ENCODE data around the gene PTPRM. TPM values are rescaled to one million over a fixed set of nuclear protein-coding genes. Genes with fewer than 3 reads are reported as not detected.

The PTPRM gene
- polyA plus RNA-seq, 6 donors from 2014 or later = not detected

- Mint-ChIP-seq H3K4me3 (no peak overlapping the region), H3K36me3 (no peaks in the 10 kb centered on the region), H3K27ac (no peak overlapping the region), H3K27me3 (peaks cover 9 to 18% (median 10%) of the 10 kb centered on the region in 3 donors), H3K9me3 (peaks cover 0 to 2% (median 0%) of the 10 kb centered on the region in 7 donors), H3K4me1 (no peaks in the 10 kb centered on the region)
- no peak for DNase-seq
- ATAC-seq (ENCODE audit: low read depth in 2 of 2) = no peak
Observed at GRCh38 chr18:7576077-7576476, 9.0 kb downstream of the PTPRM start.

- Mint-ChIP-seq H3K27me3 (peaks cover 7 to 13% (median 9%) of the 10 kb centered on the region in 3 donors), H3K27ac (no peak overlapping the region), H3K9me3 (peaks cover 0 to 2% (median 0%) of the 10 kb centered on the region in 7 donors), H3K4me3 (no peak overlapping the region), H3K36me3 (no peaks in the 10 kb centered on the region), H3K4me1 (no peaks in the 10 kb centered on the region)
- no peak for ATAC-seq (ENCODE audit: low read depth in 2 of 2)
- no peak for DNase-seq
Observed at GRCh38 chr18:7576685-7577084, 9.6 kb downstream of the PTPRM start.

- DNase-seq (no peak), ATAC-seq (ENCODE audit: low read depth in 2 of 2) (no peak)
- no peaks in the 10 kb centered on the region for H3K4me1 Mint-ChIP-seq
- peaks cover 8 to 13% (median 12%) of the 10 kb centered on the region in 3 donors for H3K27me3 Mint-ChIP-seq
- H3K9me3 Mint-ChIP-seq = peaks cover 0 to 2% (median 0%) of the 10 kb centered on the region in 7 donors
- H3K36me3 Mint-ChIP-seq = no peaks in the 10 kb centered on the region
- no peak overlapping the region for H3K4me3 Mint-ChIP-seq
- H3K27ac Mint-ChIP-seq = no peak overlapping the region
Observed at GRCh38 chr18:7577706-7578105, 10.6 kb downstream of the PTPRM start.

- ATAC-seq (ENCODE audit: low read depth in 2 of 2) (no peak), DNase-seq (no peak)
- no peak overlapping the region for H3K27ac Mint-ChIP-seq
- no peaks in the 10 kb centered on the region for H3K4me1 Mint-ChIP-seq
- H3K4me3 Mint-ChIP-seq = no peak overlapping the region
- H3K36me3 Mint-ChIP-seq = no peaks in the 10 kb centered on the region
- H3K9me3 Mint-ChIP-seq = peaks cover 0 to 2% (median 0%) of the 10 kb centered on the region in 7 donors
- H3K27me3 Mint-ChIP-seq = peaks cover 0 to 9% (median 6%) of the 10 kb centered on the region in 3 donors
Observed at GRCh38 chr18:7579176-7579917, 12.2 kb downstream of the PTPRM start.

GRCh38 chr18:7579918-7580542 lies 12.9 kb downstream of the PTPRM start:
- H3K36me3 Mint-ChIP-seq = no peaks in the 10 kb centered on the region
- H3K9me3 Mint-ChIP-seq = peaks cover 0 to 2% (median 0%) of the 10 kb centered on the region in 7 donors
- no peak for DNase-seq
- peaks cover 1 to 9% (median 6%) of the 10 kb centered on the region in 3 donors for H3K27me3 Mint-ChIP-seq
- no peak for ATAC-seq (ENCODE audit: low read depth in 2 of 2)
- H3K4me3 Mint-ChIP-seq = no peak overlapping the region
- H3K27ac Mint-ChIP-seq = no peak overlapping the region
- H3K4me1 Mint-ChIP-seq = no peaks in the 10 kb centered on the region

- Mint-ChIP-seq H3K36me3 (no peaks in the 10 kb centered on the region), H3K4me3 (no peak overlapping the region), H3K27ac (no peak overlapping the region), H3K4me1 (no peaks in the 10 kb centered on the region), H3K9me3 (peaks cover 0 to 3% (median 0%) of the 10 kb centered on the region in 7 donors), H3K27me3 (peaks cover 4 to 6% (median 5%) of the 10 kb centered on the region in 3 donors)
- ATAC-seq (ENCODE audit: low read depth in 2 of 2) = no peak
- no peak for DNase-seq
Observed at GRCh38 chr18:7584646-7585275, 17.6 kb downstream of the PTPRM start.

- no peak for DNase-seq
- H3K27ac Mint-ChIP-seq = no peak overlapping the region
- H3K36me3 Mint-ChIP-seq = no peaks in the 10 kb centered on the region
- peaks cover 0 to 3% (median 0%) of the 10 kb centered on the region in 7 donors for H3K9me3 Mint-ChIP-seq
- no peak for ATAC-seq (ENCODE audit: low read depth in 2 of 2)
- H3K4me1 Mint-ChIP-seq = no peaks in the 10 kb centered on the region
- H3K4me3 Mint-ChIP-seq = no peak overlapping the region
- H3K27me3 Mint-ChIP-seq = peaks cover 4 to 6% (median 5%) of the 10 kb centered on the region in 3 donors
Observed at GRCh38 chr18:7585276-7585670, 18.2 kb downstream of the PTPRM start.

- peaks cover 0 to 6% (median 5%) of the 10 kb centered on the region in 3 donors for H3K27me3 Mint-ChIP-seq
- peaks cover 0 to 3% (median 0%) of the 10 kb centered on the region in 7 donors for H3K9me3 Mint-ChIP-seq
- no peaks in the 10 kb centered on the region for H3K36me3 Mint-ChIP-seq
- DNase-seq (no peak), ATAC-seq (ENCODE audit: low read depth in 2 of 2) (no peak)
- H3K4me1 Mint-ChIP-seq = no peaks in the 10 kb centered on the region
- no peak overlapping the region for H3K4me3 Mint-ChIP-seq
- H3K27ac Mint-ChIP-seq = no peak overlapping the region
Observed at GRCh38 chr18:7586379-7586778, 19.3 kb downstream of the PTPRM start.

GRCh38 chr18:7590826-7591560 lies 23.9 kb downstream of the PTPRM start:
- DNase-seq (no peak), ATAC-seq (ENCODE audit: low read depth in 2 of 2) (no peak)
- Mint-ChIP-seq H3K27ac (no peak overlapping the region), H3K36me3 (no peaks in the 10 kb centered on the region), H3K27me3 (peaks cover 0 to 6% (median 0%) of the 10 kb centered on the region in 3 donors), H3K4me1 (no peaks in the 10 kb centered on the region), H3K9me3 (peaks cover 0 to 4% (median 0%) of the 10 kb centered on the region in 7 donors), H3K4me3 (no peak overlapping the region)

- Mint-ChIP-seq H3K4me3 (no peak overlapping the region), H3K4me1 (no peaks in the 10 kb centered on the region), H3K9me3 (peaks cover 0 to 4% (median 0%) of the 10 kb centered on the region in 7 donors), H3K36me3 (no peaks in the 10 kb centered on the region), H3K27me3 (peaks cover 0 to 6% (median 0%) of the 10 kb centered on the region in 3 donors), H3K27ac (no peak overlapping the region)
- DNase-seq = no peak
- no peak for ATAC-seq (ENCODE audit: low read depth in 2 of 2)
Observed at GRCh38 chr18:7592305-7593071, 25.4 kb downstream of the PTPRM start.

- H3K27me3 Mint-ChIP-seq = peaks cover 0 to 6% (median 0%) of the 10 kb centered on the region in 3 donors
- no peaks in the 10 kb centered on the region for H3K36me3 Mint-ChIP-seq
- peaks cover 0 to 4% (median 0%) of the 10 kb centered on the region in 7 donors for H3K9me3 Mint-ChIP-seq
- DNase-seq (no peak), ATAC-seq (ENCODE audit: low read depth in 2 of 2) (no peak)
- H3K4me1 Mint-ChIP-seq = no peaks in the 10 kb centered on the region
- no peak overlapping the region for H3K27ac Mint-ChIP-seq
- no peak overlapping the region for H3K4me3 Mint-ChIP-seq
Observed at GRCh38 chr18:7593218-7593819, 26.2 kb downstream of the PTPRM start.

GRCh38 chr18:7596147-7596546 lies 29.0 kb downstream of the PTPRM start:
- Mint-ChIP-seq H3K4me1 (no peaks in the 10 kb centered on the region), H3K36me3 (no peaks in the 10 kb centered on the region), H3K27ac (no peak overlapping the region), H3K9me3 (peaks cover 0 to 7% (median 0%) of the 10 kb centered on the region in 7 donors), H3K4me3 (no peak overlapping the region), H3K27me3 (peaks cover 0 to 6% (median 0%) of the 10 kb centered on the region in 3 donors)
- no peak for ATAC-seq (ENCODE audit: low read depth in 2 of 2)
- no peak for DNase-seq

Measured in naive B cell (primary cell).